OCI-LY3 (cell line): ENCODE measurements around the gene GAS5.
"Not testable (repeated sequence)": the region's sequence is repeated elsewhere in the genome, so short reads cannot be mapped to it uniquely, and the experiment has no call there.

Experiments
- CTCF ChIP-seq: fragments of 200-600, 300-600 bp; sonication (generic); IDR thresholded peaks from 2 replicates; pipeline ENCODE4 v1.5.1; 2014; ENCODE audit warnings: antibody characterized with exemption, low read length, low read depth
- EZH2phosphoT487 ChIP-seq: fragments of 200-600 bp; shearing (Covaris generic); IDR thresholded peaks from 2 replicates; pipeline ENCODE4 v1.6.1; 2018; ENCODE audit warnings: antibody characterized with exemption, mixed run types, low read depth

DNA sequence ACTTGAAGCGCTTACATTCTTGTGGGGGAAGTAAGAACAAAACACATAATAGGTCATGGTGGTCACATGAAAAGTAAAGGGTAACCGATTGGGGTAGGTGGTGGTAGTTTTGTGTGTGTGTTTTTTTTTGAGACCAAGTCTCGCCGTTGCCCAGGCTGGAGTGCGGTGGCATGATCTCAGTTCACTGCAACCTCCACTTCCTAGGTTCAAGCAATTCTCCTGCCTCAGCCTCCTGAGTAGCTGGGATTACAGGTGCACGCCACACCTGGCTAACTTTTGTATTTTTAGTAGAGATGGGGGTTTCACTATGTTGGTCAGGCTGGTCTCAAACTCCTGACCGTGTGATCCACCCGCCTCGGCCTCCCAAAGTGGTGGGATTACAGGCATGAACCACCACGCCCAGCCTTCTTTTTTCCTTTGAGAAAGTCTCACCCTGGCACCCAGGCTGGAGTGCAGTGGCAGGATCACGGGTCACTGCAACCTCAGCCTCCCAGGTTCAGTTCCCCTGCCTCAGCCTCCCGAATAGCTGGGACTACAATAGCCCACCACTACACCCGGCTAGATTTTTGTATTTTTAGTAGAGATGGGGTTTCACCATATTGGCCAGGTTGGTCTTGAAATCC, 5.5 kb downstream of the GAS5 start:
- not testable (repeated sequence) for TF ChIP-seq CTCF, EZH2phosphoT487
